ENCODE measurements around the gene NFE2L2.
A peak's percentile ranks its signal among the peaks of the same experiment; 100 is the strongest.
"Not testable (repeated sequence)": the region's sequence is repeated elsewhere in the genome, so short reads cannot be mapped to it uniquely, and the experiment has no call there.

The NFE2L2 gene

DNA sequence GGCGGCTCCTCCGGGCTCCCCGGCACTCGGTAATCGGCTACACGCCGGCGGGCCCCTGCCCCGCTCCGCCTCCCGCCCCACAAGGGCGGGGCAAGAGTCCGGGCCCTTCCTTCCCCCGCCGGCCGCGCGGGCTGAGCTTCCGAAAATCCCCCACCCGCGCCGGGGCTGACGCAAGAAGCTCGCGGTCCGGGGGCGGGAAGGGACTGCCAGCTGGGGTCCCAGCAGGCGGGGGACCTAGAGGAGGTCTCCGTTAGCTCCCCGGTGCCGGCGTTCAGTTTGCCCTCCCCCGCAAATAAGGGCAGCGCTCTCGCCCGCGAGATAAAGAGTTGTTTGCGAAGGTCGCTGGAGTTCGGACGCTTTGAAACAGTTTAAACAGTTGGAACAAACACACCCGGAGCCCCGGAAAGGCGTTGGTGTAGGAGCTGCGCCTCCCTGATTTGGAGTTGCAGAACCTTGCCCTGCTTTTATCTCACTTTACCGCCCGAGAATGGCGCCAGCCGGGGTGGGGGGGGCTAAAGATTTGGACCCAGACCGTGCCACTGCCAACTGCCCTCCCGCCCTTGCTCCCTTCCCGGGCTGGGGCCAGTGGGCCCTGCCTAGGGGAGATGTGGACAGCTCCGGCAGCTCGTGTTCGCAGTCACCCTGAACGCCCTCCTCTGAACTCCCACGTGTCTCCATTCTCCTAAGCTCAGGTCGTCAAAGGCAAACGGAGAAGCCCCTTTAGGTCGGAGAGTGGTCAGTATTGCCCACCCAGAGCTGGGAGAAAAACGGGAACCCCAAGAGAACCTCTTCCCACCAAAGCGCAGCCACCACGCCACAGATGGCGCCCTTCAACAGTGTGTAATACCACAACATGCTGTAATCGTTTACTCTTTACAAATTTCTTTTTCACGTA lies at the start of gene NFE2L2:
Gene NFE2L2 (minus strand): TSS at position 35 of the 895 bp plus-strand sequence. CDS start 151 bp downstream, outside the sequence.
- DNase-seq: peak in 1 of 2 experiments; percentile 24

- no peak for DNase-seq
Measured at GRCh38 chr2:177314194-177314593, 49.7 kb upstream of the NFE2L2 start.

- no peak for DNase-seq
Measured at GRCh38 chr2:177313162-177313781, 48.7 kb upstream of the NFE2L2 start.

- DNase-seq: no peak
Measured at GRCh38 chr2:177312562-177312961, 48.0 kb upstream of the NFE2L2 start.

DNA sequence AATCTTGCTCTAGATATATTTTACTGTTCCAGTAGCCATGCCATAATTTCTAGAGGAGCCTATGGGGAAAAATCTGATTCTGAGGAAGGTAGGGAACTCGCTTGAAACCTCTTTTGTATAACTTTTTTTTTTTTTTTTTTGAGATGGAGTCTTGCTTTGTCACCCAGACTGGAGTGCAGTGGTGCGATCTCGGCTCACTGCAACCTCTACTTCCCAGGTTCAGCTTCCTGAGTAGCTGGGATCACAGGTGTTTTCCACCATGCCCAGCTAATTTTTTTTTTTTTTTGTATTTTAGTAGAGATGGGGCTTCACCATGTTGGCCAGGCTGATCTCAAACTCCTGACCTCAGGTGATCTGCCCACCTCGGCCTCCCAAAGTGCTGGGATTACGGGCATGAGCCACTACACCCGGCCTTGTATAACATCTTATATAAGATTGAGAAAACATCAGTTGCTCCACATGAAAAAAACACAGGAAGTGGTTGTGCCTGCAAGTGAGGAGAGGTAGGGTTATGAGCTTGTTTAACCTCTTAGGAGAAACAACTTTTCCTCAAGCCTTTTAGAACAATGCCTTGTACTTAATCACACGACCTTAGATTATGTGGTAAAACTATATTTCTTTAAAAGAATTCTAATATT lies 45.3 kb upstream of the NFE2L2 start:
- not testable (repeated sequence) for DNase-seq

DNA sequence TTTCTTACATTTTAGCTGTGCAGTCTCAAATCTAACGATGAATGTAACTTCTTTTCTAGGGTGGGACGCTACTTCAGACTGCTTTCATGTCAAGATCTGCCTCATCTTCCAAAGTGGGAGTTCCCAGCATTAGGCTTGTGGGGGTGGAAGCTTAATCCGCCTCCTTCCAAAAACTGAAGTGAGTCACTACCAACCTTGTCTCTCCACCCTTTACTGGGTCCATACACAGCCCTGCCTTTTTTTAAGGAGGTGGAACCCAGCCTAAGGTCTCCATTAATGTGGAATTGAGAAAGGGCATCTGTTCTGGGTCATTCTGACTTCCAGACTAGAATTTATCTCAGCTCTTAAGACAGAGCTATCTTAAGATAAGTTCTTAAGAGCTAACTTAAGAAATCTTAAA lies 42.0 kb upstream of the NFE2L2 start:
- no peak for DNase-seq

- DNase-seq: no peak
Measured at GRCh38 chr2:177303939-177304338, 39.4 kb upstream of the NFE2L2 start.

- no peak for DNase-seq
Measured at GRCh38 chr2:177302552-177302951, 38.0 kb upstream of the NFE2L2 start.

DNA sequence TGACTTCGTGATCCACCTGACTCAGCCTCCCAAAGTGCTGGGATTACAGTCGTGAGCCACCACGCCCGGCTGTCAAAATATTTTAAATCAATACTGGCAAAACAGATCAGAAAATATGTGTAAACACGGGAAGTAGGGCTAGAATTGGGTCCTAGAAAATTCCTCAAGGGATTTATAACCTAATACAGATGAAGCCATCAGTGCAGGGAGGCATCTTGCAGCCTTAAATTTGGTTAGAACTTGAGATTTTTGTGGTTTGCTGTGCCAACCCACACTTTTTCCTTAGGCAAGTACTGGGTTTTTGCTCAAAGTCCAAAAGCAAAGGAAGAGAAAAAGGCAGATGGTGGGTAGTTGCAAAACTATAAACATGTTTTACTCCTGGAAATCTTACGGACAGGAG lies 33.7 kb upstream of the NFE2L2 start:
- no peak for DNase-seq

DNA sequence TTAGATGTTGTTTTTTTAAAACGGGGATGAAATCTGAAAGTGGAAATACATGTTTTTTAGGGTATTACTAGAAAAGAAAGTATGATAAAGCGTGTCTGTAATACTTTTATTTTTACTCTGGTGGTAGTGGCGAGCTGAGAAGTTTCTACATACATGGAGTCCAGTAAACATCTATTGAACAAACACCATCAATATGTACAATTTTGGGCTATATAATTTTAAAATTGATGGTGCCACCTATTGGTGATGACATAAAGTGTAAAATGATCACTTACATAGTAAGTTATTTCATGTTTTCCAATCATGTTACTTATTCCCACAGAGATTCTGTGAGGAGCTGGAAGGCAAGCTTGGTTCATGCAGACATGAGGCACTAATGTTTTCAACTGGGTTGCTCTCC lies 31.5 kb upstream of the NFE2L2 start:
- DNase-seq: no peak

GRCh38 chr2:177295484-177295883 lies 31.0 kb upstream of the NFE2L2 start:
- DNase-seq: no peak

DNA sequence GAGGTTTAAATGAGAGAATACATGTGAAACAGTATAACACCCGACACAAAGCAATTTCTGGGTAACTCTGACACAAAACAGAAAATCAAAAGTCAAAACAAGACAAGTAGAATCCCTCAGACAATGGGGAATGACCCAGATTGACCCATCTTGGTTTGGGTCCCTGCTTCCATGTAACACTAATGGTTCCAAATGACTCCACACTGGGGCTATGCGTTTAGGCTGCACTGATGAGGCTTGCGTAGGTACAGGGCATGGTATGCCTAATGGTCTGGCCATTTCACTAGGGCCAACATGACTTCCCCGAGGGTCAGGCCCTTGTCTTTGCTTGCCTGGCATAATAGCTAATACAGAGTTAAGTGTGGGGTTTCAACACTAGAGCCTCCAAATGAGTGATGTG lies 27.2 kb upstream of the NFE2L2 start:
- no peak for DNase-seq

GRCh38 chr2:177289824-177290628 lies 25.5 kb upstream of the NFE2L2 start:
- DNase-seq: no peak

- DNase-seq: no peak
Measured at GRCh38 chr2:177287814-177288213, 23.3 kb upstream of the NFE2L2 start.

GRCh38 chr2:177285892-177286715 lies 21.6 kb upstream of the NFE2L2 start:
- no peak for DNase-seq

GRCh38 chr2:177284531-177284930 lies 20.0 kb upstream of the NFE2L2 start:
- DNase-seq: no peak

GRCh38 chr2:177283906-177284305 lies 19.4 kb upstream of the NFE2L2 start:
- DNase-seq: no peak

- no peak for DNase-seq
Measured at GRCh38 chr2:177282787-177283572, 18.5 kb upstream of the NFE2L2 start.

DNA sequence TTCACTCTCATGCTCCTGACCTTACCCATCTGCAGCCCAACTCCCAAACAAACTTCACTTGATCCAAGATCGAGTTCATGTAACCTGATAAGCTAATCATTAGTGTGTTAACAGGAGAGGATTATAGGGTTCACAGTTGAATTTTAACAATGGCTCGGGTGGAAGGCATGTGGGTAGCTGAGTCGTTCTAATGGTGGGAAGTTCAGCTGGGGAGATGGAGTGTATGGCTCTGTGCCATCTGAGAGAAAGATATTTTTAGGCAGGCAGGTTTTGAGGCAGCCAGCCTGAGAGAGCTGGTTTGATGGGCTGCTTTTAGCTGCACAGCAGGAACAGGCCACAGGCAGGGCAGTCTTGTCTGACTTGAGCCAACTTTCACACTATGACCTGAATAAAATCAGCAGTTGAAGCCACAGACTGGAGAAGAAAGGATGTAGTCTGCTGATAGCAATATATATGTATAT lies 17.7 kb upstream of the NFE2L2 start:
- peak in 1 of 2 experiments; percentile 15 for DNase-seq

DNA sequence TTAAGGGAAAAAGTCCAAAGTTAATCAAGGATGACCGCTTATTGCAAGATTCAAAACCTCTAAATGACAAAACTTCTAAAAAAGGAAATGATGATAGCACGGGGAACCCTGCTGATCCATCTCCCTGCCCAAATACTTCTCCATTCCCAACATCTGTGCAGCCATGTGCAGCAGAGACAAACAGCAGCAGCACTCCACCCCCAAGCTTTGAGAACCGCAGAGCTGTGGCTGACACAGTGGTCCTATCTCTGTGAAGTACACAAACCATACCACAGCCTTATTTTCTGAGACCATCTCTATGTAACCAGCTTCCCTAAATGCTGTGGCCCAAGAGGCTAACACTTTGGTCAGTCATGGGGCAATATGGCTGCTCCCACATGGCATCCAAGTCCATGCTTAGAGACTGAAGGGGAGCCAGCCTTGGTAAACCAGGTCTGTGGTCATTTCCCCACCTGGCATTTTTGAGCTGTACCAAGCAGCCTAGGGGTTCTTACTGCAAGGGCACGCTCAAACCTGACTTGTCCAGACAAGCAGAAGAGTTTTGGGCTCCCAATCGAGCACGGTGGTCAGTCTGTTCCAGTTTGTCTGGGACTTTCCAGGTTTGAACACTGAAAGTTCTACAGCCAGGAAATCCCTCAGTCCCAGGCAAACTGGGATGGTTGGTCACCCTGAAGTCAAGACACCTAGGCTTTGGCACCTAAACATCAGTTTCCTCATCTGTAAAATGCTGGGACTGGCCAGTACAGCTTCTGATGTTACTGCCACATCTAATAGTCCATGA lies 17.1 kb upstream of the NFE2L2 start:
- no peak for DNase-seq
